Fibroblast of mammary gland (primary cell): ENCODE measurements around the gene DAPK3.
"Not testable (repeated sequence)": the region's sequence is repeated elsewhere in the genome, so short reads cannot be mapped to it uniquely, and the experiment has no call there.

Source experiments
- DNase-seq: peaks from one replicate; pipeline ENCODE4 v3.0.0-alpha.2; 2010; ENCODE audit warnings: low read depth
- H3K4me3 ChIP-seq: 2 replicates; pipeline ENCODE4 v1.5.1; 2011; ENCODE audit warnings: low read depth, mild to moderate bottlenecking, low read length, moderate library complexity; ENCODE audit not compliant: control insufficient read depth
- CTCF ChIP-seq: conservative IDR thresholded peaks from 2 replicates; pipeline ENCODE4 v1.5.1; 2011; ENCODE audit warnings: low read depth, low read length, inconsistent platforms; ENCODE audit not compliant: control insufficient read depth, insufficient read depth

DAPK3 gene

GRCh38 chr19:4010808-4011110 lies 39.9 kb upstream of the DAPK3 start:
- TF ChIP-seq CTCF: no peak
- DNase-seq: no peak
- no peak overlapping the region for H3K4me3 ChIP-seq

GRCh38 chr19:4009990-4010807 lies 39.3 kb upstream of the DAPK3 start:
- DNase-seq: no peak
- no peak for TF ChIP-seq CTCF
- H3K4me3 ChIP-seq: no peak overlapping the region

GRCh38 chr19:4007836-4008539 lies 37.1 kb upstream of the DAPK3 start:
- DNase-seq: no peak
- H3K4me3 ChIP-seq: peak overlapping the region; percentile 82
- no peak for TF ChIP-seq CTCF

GRCh38 chr19:4007021-4007835 lies 36.3 kb upstream of the DAPK3 start, which contains the start of gene PIAS4:
Gene PIAS4 (plus strand): TSS chr19:4007736. CDS start chr19:4007761, 25 bp downstream.
- TF ChIP-seq CTCF: no peak
- DNase-seq: peak; percentile 87
- peak within 1 kb of the TSS; percentile 82 for H3K4me3 ChIP-seq

GRCh38 chr19:4005436-4005835 lies 34.5 kb upstream of the DAPK3 start:
- H3K4me3 ChIP-seq, DNase-seq: not testable (repeated sequence)

GRCh38 chr19:4000798-4001197 lies 29.9 kb upstream of the DAPK3 start:
- not testable (repeated sequence) for H3K4me3 ChIP-seq

GRCh38 chr19:3998667-3999412 lies 27.9 kb upstream of the DAPK3 start:
- H3K4me3 ChIP-seq, DNase-seq: not testable (repeated sequence)

More at GRCh38 chr19:4000798-4001197, 29.9 kb upstream of the DAPK3 start:
- not testable (repeated sequence) for DNase-seq
